ENCODE data around the gene TRPC5OS.

- TF ChIP-seq CTCF (IDR thresholded peaks at IDR 0.05) (no peak), EP300 (IDR thresholded peaks at IDR 0.05) (no peak)
Measured at GRCh38 chrX:111896148-111896547, 20.2 kb downstream of the TRPC5OS start.
